Measurements from ENCODE around the gene CACNA1E. TPM values are rescaled to one million over a fixed set of nuclear protein-coding genes. Genes with fewer than 3 reads are reported as not detected.
"Not testable (repeated sequence)": the region's sequence is repeated elsewhere in the genome, so short reads cannot be mapped to it uniquely, and the experiment has no call there.

CACNA1E gene
- total RNA-seq, 2 experiments from 2014 or later = 0.08 TPM; not detected in 1

GRCh38 chr1:181504399-181504842 lies 21.1 kb downstream of the CACNA1E start:
- peak; percentile 51 for ATAC-seq

GRCh38 chr1:181506563-181507353 lies 23.4 kb downstream of the CACNA1E start:
- DNase-seq = no peak
- Mint-ChIP-seq H3K9me3 (ENCODE audit: insufficient read depth) (no peaks in the 10 kb centered on the region), H3K27me3 (ENCODE audit: low read depth) (peaks cover 3% of the 10 kb centered on the region), H3K4me3 (no peak overlapping the region), H3K4me1 (ENCODE audit: low read depth) (peaks cover 8% of the 10 kb centered on the region), H3K36me3 (ENCODE audit: low read depth) (no peaks in the 10 kb centered on the region), H3K27ac (no peak overlapping the region)
- ChIA-PET CTCF (no interaction called here), POLR2A (no interaction called here)
- no peak for ATAC-seq

More at GRCh38 chr1:181504399-181504842, 21.1 kb downstream of the CACNA1E start:
- ChIA-PET POLR2A (no interaction called here), CTCF (interaction anchor here (1.0 kb wide), 2 partner anchors 8 to 25 kb away, joined by 3 read pairs; no protein-coding TSS in a partner anchor)
- H3K4me3 Mint-ChIP-seq = no peak overlapping the region
- peaks cover 8% of the 10 kb centered on the region for H3K4me1 Mint-ChIP-seq (ENCODE audit: low read depth)
- no peak overlapping the region for H3K27ac Mint-ChIP-seq
- H3K9me3 Mint-ChIP-seq (ENCODE audit: insufficient read depth) = no peaks in the 10 kb centered on the region
- no peaks in the 10 kb centered on the region for H3K36me3 Mint-ChIP-seq (ENCODE audit: low read depth)
- no peak for DNase-seq
- H3K27me3 Mint-ChIP-seq (ENCODE audit: low read depth) = peaks cover 13% of the 10 kb centered on the region

DNA sequence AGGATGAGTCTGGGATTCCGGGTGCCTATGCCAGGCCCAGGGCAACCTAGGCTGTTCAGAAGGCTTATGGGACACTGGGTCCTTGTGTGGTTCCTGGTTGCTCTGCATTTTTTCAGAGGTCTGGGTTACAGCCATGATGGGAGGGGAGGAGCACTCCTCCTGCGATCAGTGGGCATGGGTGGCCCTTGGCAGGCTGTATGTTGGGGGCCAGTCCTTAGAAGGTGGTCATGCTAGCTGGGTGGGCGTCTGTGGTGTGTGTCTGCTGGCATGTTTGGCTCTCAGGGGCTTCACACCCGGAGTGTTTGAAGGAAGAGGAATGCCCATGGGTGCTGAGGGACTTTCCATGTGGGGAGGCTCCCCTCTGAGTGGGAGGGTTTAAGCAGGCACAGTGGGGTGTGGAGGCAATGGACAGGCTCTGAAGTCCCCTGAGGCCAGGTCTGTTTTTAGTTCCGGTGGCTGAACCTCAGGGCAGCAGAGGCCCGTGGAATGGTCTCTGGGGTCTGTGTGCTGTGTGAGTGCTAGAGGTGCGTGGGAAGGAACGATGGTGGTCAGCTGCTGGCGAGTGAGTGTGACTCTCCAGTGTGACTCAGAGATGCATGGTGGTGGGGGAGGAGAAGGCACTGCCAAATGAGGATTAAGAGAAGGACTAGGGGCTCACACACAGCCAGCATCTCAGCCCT lies 25.3 kb downstream of the CACNA1E start:
- Mint-ChIP-seq H3K9me3 (ENCODE audit: insufficient read depth) (no peaks in the 10 kb centered on the region), H3K36me3 (ENCODE audit: low read depth) (no peaks in the 10 kb centered on the region), H3K27ac (no peak overlapping the region), H3K27me3 (ENCODE audit: low read depth) (peaks cover 3% of the 10 kb centered on the region), H3K4me3 (no peak overlapping the region), H3K4me1 (ENCODE audit: low read depth) (peaks cover 8% of the 10 kb centered on the region)
- ATAC-seq (no peak), DNase-seq (no peak)
- CTCF ChIA-PET = no interaction called here
- POLR2A ChIA-PET = no interaction called here

DNA sequence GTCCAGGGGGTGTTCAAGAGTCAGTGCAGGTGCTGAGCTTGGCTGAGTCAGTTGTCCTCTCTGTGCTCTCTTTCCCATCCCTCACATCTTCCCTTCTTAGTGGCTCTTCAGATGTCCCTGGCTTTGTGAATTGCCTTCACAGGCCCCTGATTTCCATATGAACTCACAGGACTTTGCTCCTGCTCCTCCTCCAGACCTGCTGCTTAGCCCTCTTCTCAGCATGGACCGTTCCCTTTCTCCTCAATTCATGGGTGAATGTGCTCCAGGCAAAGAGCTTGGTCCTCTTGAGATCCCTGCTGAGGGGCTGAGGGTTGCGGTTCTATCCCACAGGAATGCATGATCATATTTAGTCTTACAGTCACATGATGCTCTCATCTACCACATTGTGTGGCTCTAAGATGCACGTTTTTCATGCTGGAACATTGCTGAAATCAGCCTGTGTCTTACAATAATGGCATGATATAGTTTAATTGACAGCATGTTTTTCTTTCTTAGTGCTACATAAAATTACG lies 30.5 kb downstream of the CACNA1E start:
- no peak overlapping the region for H3K4me3 Mint-ChIP-seq
- peaks cover 6% of the 10 kb centered on the region for H3K27me3 Mint-ChIP-seq (ENCODE audit: low read depth)
- DNase-seq (no peak), ATAC-seq (no peak)
- CTCF ChIA-PET = no interaction called here
- POLR2A ChIA-PET = no interaction called here
- H3K36me3 Mint-ChIP-seq (ENCODE audit: low read depth) = no peaks in the 10 kb centered on the region
- no peaks in the 10 kb centered on the region for H3K4me1 Mint-ChIP-seq (ENCODE audit: low read depth)
- H3K9me3 Mint-ChIP-seq (ENCODE audit: insufficient read depth) = no peaks in the 10 kb centered on the region
- no peak overlapping the region for H3K27ac Mint-ChIP-seq

GRCh38 chr1:181514298-181515290 lies 31.3 kb downstream of the CACNA1E start:
- CTCF ChIA-PET = no interaction called here
- ATAC-seq (no peak), DNase-seq (no peak)

DNA sequence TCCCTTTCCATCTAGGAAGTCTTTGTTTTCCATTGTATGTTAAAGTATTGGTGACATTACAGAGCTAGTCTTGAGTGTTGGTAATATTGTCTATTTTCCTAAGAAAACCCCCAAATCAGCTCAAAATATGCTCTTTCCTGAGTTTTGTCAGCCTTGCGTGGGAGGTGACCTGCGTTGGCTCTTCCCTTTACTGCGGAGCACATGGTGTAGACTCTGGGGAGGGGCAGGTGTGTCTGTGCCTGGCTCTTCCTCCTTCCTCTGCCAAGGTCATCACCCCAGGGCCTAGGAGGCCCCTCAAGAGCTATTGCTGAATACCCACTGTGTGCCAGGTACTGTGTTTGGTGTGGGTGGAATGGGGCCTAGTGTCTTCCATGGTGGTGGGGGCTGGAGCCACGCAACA lies 33.4 kb downstream of the CACNA1E start:
- Mint-ChIP-seq H3K36me3 (ENCODE audit: low read depth) (no peaks in the 10 kb centered on the region), H3K4me1 (ENCODE audit: low read depth) (peaks cover 1% of the 10 kb centered on the region), H3K27ac (no peak overlapping the region), H3K4me3 (no peak overlapping the region), H3K9me3 (ENCODE audit: insufficient read depth) (no peaks in the 10 kb centered on the region), H3K27me3 (ENCODE audit: low read depth) (peaks cover 9% of the 10 kb centered on the region)
- ChIA-PET POLR2A (interaction anchor here (1.2 kb wide), 1 partner anchor 9 kb away, joined by 3 read pairs; no protein-coding TSS in a partner anchor), CTCF (no interaction called here)
- DNase-seq (no peak), ATAC-seq (no peak)

More at GRCh38 chr1:181514298-181515290, 31.3 kb downstream of the CACNA1E start:
- Mint-ChIP-seq H3K36me3 (ENCODE audit: low read depth) (no peaks in the 10 kb centered on the region), H3K27ac (no peak overlapping the region), H3K4me3 (no peak overlapping the region), H3K9me3 (ENCODE audit: insufficient read depth) (no peaks in the 10 kb centered on the region), H3K27me3 (ENCODE audit: low read depth) (peaks cover 9% of the 10 kb centered on the region), H3K4me1 (ENCODE audit: low read depth) (no peaks in the 10 kb centered on the region)
- POLR2A ChIA-PET = no interaction called here

GRCh38 chr1:181517181-181517875 lies 34.0 kb downstream of the CACNA1E start:
- POLR2A ChIA-PET = interaction anchor here (1.2 kb wide), 1 partner anchor 9 kb away, joined by 3 read pairs; no protein-coding TSS in a partner anchor
- Mint-ChIP-seq H3K4me3 (no peak overlapping the region), H3K4me1 (ENCODE audit: low read depth) (peaks cover 5% of the 10 kb centered on the region), H3K27ac (no peak overlapping the region), H3K9me3 (ENCODE audit: insufficient read depth) (no peaks in the 10 kb centered on the region), H3K36me3 (ENCODE audit: low read depth) (no peaks in the 10 kb centered on the region), H3K27me3 (ENCODE audit: low read depth) (peaks cover 6% of the 10 kb centered on the region)
- ATAC-seq = no peak
- CTCF ChIA-PET = no interaction called here
- no peak for DNase-seq

DNA sequence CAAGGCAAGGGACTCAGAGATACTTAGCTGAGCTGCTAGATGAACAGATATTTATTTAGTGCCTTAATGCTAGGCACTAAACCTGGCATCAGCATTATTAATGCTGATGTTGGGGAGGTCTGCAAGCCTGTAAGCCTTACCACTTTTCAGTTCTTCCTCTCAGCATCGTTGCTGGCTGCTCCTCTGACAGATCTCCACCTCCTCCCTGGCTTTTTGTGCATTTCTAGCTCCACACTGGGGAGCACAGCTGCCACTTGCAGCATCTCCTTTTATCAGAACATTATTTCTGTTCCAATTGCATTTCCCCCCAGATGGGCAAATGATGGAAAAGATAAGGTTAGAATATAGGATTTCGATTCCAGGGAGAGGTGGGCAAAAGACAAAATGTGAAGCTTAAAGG lies 34.8 kb downstream of the CACNA1E start:
- DNase-seq (no peak), ATAC-seq (no peak)
- ChIA-PET CTCF (no interaction called here), POLR2A (no interaction called here)
- Mint-ChIP-seq H3K27ac (no peak overlapping the region), H3K9me3 (ENCODE audit: insufficient read depth) (no peaks in the 10 kb centered on the region), H3K4me3 (no peak overlapping the region), H3K27me3 (ENCODE audit: low read depth) (peaks cover 7% of the 10 kb centered on the region), H3K4me1 (ENCODE audit: low read depth) (peaks cover 10% of the 10 kb centered on the region), H3K36me3 (ENCODE audit: low read depth) (no peaks in the 10 kb centered on the region)

DNA sequence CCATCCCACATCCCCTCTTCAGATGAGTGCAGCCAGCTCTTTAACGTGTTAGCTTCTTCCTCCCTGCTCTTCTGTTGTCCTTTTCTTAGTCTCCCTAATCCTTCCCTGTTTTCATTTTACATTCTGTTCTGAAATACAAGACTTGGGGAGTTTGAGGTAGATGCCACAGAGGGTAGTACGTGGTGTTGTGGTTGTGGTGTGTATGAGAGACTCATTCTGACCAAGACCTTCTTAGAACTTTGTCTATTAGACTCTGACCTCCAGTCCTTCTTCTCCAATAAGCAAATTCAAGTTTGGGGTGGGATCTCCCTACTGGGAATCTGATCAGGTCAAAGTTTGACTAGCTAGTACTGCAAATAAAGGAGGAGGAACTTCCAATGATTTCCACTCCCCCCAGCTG lies 39.5 kb downstream of the CACNA1E start:
- Mint-ChIP-seq H3K4me3 (no peak overlapping the region), H3K4me1 (ENCODE audit: low read depth) (peaks cover 10% of the 10 kb centered on the region), H3K36me3 (ENCODE audit: low read depth) (no peaks in the 10 kb centered on the region), H3K27ac (no peak overlapping the region), H3K9me3 (ENCODE audit: insufficient read depth) (no peaks in the 10 kb centered on the region), H3K27me3 (ENCODE audit: low read depth) (peaks cover 14% of the 10 kb centered on the region)
- DNase-seq = no peak
- no peak for ATAC-seq
- ChIA-PET POLR2A (no interaction called here), CTCF (no interaction called here)

GRCh38 chr1:181525104-181525721 lies 41.9 kb downstream of the CACNA1E start:
- Mint-ChIP-seq H3K9me3 (ENCODE audit: insufficient read depth) (peaks cover 7% of the 10 kb centered on the region), H3K27ac (no peak overlapping the region), H3K27me3 (ENCODE audit: low read depth) (peaks cover 11% of the 10 kb centered on the region), H3K36me3 (ENCODE audit: low read depth) (no peaks in the 10 kb centered on the region), H3K4me1 (ENCODE audit: low read depth) (peaks cover 10% of the 10 kb centered on the region), H3K4me3 (no peak overlapping the region)
- CTCF ChIA-PET = no interaction called here
- POLR2A ChIA-PET = no interaction called here
- DNase-seq (no peak), ATAC-seq (no peak)

DNA sequence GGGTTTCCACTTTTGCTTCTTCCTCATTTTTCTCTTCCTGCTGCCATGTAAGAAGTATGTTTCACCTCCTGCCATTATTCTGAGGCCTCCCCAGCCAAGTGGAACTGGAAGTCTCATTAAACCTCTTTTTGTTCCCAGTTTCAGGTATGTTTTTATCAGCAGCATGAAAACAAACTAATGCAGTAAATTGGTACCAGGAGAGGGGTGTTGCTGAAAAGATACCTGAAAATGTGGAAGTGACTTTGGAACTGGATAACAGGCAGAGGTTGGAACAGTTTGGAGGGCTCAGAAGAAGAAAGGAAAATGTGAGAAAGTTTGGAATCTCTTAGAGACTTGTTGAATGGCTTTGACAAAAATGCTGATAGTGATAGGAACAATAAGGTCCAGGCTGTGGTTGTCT lies 44.9 kb downstream of the CACNA1E start:
- H3K27me3 Mint-ChIP-seq (ENCODE audit: low read depth); H3K9me3 Mint-ChIP-seq (ENCODE audit: insufficient read depth); H3K27ac Mint-ChIP-seq; DNase-seq; CTCF ChIA-PET; ATAC-seq; H3K4me3 Mint-ChIP-seq; H3K4me1 Mint-ChIP-seq (ENCODE audit: low read depth); POLR2A ChIA-PET; H3K36me3 Mint-ChIP-seq (ENCODE audit: low read depth): not testable (repeated sequence)

All from activated CD8-positive, alpha-beta T cell treated with anti-CD3 and anti-CD28 coated beads, Interleukin-2, amount 10 ng/mL, durations not matched to agents 7 days and 5 days (primary cell).